Measurements from ENCODE around the gene SLC2A5.

DNA sequence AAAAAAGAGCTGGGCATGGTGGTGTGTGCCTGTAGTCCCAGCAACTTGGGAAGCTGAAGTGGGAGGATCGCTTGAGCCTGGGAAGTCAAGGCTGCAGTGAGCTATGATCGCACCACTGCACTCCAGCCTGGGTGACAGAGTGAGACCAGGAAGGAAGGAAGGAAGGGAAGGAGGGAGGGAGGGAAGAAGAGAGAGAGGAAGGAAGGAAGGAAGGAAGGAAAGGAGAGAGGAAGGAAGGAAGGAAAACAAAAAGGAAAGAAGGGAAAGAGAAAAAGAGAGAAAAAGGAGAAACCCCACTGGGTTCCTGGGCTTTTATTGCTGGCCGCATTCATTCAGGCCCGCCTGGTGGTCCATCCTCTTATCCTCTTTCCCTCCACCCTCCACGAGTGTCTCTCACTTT, 53.0 kb downstream of the SLC2A5 start:
- TF ChIP-seq, protein P1, sequence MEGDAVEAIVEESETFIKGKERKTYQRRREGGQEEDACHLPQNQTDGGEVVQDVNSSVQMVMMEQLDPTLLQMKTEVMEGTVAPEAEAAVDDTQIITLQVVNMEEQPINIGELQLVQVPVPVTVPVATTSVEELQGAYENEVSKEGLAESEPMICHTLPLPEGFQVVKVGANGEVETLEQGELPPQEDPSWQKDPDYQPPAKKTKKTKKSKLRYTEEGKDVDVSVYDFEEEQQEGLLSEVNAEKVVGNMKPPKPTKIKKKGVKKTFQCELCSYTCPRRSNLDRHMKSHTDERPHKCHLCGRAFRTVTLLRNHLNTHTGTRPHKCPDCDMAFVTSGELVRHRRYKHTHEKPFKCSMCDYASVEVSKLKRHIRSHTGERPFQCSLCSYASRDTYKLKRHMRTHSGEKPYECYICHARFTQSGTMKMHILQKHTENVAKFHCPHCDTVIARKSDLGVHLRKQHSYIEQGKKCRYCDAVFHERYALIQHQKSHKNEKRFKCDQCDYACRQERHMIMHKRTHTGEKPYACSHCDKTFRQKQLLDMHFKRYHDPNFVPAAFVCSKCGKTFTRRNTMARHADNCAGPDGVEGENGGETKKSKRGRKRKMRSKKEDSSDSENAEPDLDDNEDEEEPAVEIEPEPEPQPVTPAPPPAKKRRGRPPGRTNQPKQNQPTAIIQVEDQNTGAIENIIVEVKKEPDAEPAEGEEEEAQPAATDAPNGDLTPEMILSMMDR (IDR thresholded peaks at IDR 0.05; ENCODE audit: insufficient read depth, low read depth, low read length) = no peak
- TF ChIP-seq EZH2 (IDR thresholded peaks at IDR 0.05; ENCODE audit: insufficient read depth, low read length) = no peak
